ENCODE results near the gene TMEM184B.
A peak's percentile ranks its signal among the peaks of the same experiment; 100 is the strongest.
"Not testable (repeated sequence)": the region's sequence is repeated elsewhere in the genome, so short reads cannot be mapped to it uniquely, and the experiment has no call there.

Gene TMEM184B

GRCh38 chr22:38246046-38246658, 26.7 kb downstream of the TMEM184B start:
- DNase-seq, result no peak

- DNase-seq, result no peak
Observed at GRCh38 chr22:38244106-38244505, 28.7 kb downstream of the TMEM184B start.

- DNase-seq, result no peak
Observed at GRCh38 chr22:38243007-38243765, 29.6 kb downstream of the TMEM184B start.

- no peak for DNase-seq
Observed at GRCh38 chr22:38240734-38241252, 32.0 kb downstream of the TMEM184B start.

GRCh38 chr22:38239101-38239761, 33.6 kb downstream of the TMEM184B start:
- no peak for DNase-seq

- DNase-seq, result no peak
Observed at GRCh38 chr22:38238519-38239071, 34.2 kb downstream of the TMEM184B start.

GRCh38 chr22:38236786-38237185, 36.0 kb downstream of the TMEM184B start:
- DNase-seq, result no peak

- no peak for DNase-seq
Observed at GRCh38 chr22:38235240-38235850, 37.5 kb downstream of the TMEM184B start.

GRCh38 chr22:38233856-38234255, 39.0 kb downstream of the TMEM184B start:
- not testable (repeated sequence) for DNase-seq

GRCh38 chr22:38233427-38233826, 39.4 kb downstream of the TMEM184B start:
- DNase-seq, result no peak

- no peak for DNase-seq
Observed at GRCh38 chr22:38232196-38232595, 40.6 kb downstream of the TMEM184B start.

- no peak for DNase-seq
Observed at GRCh38 chr22:38230916-38231315, 41.9 kb downstream of the TMEM184B start.

- DNase-seq, result peak; percentile 37
Observed at GRCh38 chr22:38230108-38230825, 42.5 kb downstream of the TMEM184B start.

GRCh38 chr22:38228873-38229740, 43.7 kb downstream of the TMEM184B start:
- DNase-seq, result no peak

GRCh38 chr22:38228326-38228872, 44.4 kb downstream of the TMEM184B start:
- DNase-seq, result no peak

- no peak for DNase-seq
Observed at GRCh38 chr22:38226853-38227649, 45.8 kb downstream of the TMEM184B start.

GRCh38 chr22:38223289-38223960, 49.4 kb downstream of the TMEM184B start:
- no peak for DNase-seq

- DNase-seq, result no peak
Observed at GRCh38 chr22:38222797-38223119, 50.1 kb downstream of the TMEM184B start.

GRCh38 chr22:38221908-38222796, 50.7 kb downstream of the TMEM184B start:
- no peak for DNase-seq

All from stimulated activated CD8-positive, alpha-beta memory T cell treated with anti-CD3 and anti-CD28 coated beads, Interleukin-4, amount 100 ng/mL, for 48 hours (primary cell).